ENCODE measurements around the gene SUPT3H.

The SUPT3H gene

DNA sequence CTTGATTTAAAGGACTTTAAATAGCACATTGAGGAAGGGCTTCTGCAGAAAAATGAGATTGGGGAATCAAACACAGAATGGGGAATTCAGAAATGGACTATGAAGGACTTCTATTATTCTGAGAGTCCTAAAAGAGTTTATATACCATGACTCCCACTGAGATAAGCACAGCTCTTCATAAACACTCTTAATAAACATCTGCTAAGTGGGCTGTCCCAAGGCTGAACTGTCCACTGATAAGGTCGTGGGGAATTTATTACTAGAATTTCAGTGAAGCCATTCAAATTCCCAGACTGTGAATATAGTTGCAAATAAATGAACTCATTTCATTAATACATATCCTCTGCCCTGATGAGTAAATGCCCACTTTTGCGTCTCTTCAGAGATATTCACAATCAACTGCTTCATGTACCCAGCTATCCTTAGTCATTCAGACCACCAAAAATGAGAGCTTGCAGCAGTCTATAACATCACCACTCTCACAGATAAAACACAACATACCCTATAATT lies 517.8 kb downstream of the SUPT3H start:
- no peaks in the 10 kb centered on the region for H3K36me3 ChIP-seq (ENCODE audit: control insufficient read depth, insufficient read depth, low read length)
- H3K27ac ChIP-seq (ENCODE audit: low read depth, low read length) = no peak overlapping the region
- H3K9me3 ChIP-seq (ENCODE audit: control insufficient read depth, insufficient read depth, low read length) = no peaks in the 10 kb centered on the region
- H3K4me3 ChIP-seq (ENCODE audit: low read depth, low read length) = no peak overlapping the region
- no peak overlapping the region for H3K9ac ChIP-seq (ENCODE audit: low read depth, low read length)
- no peaks in the 10 kb centered on the region for H3K27me3 ChIP-seq (ENCODE audit: control insufficient read depth, insufficient read depth, low read length)
- no peaks in the 10 kb centered on the region for H3K4me1 ChIP-seq (ENCODE audit: control insufficient read depth, insufficient read depth, low read length)

GRCh38 chr6:44858998-44859397 lies 518.7 kb downstream of the SUPT3H start:
- Histone ChIP-seq H3K9me3 (ENCODE audit: control insufficient read depth, insufficient read depth, low read length) (no peaks in the 10 kb centered on the region), H3K4me1 (ENCODE audit: control insufficient read depth, insufficient read depth, low read length) (no peaks in the 10 kb centered on the region), H3K9ac (ENCODE audit: low read depth, low read length) (no peak overlapping the region), H3K27ac (ENCODE audit: low read depth, low read length) (no peak overlapping the region), H3K4me3 (ENCODE audit: low read depth, low read length) (no peak overlapping the region), H3K36me3 (ENCODE audit: control insufficient read depth, insufficient read depth, low read length) (no peaks in the 10 kb centered on the region), H3K27me3 (ENCODE audit: control insufficient read depth, insufficient read depth, low read length) (no peaks in the 10 kb centered on the region)

GRCh38 chr6:44856479-44856878 lies 521.3 kb downstream of the SUPT3H start:
- H3K4me3 ChIP-seq (ENCODE audit: low read depth, low read length) = no peak overlapping the region
- H3K27ac ChIP-seq (ENCODE audit: low read depth, low read length) = no peak overlapping the region
- no peaks in the 10 kb centered on the region for H3K36me3 ChIP-seq (ENCODE audit: control insufficient read depth, insufficient read depth, low read length)
- H3K4me1 ChIP-seq (ENCODE audit: control insufficient read depth, insufficient read depth, low read length) = no peaks in the 10 kb centered on the region
- no peaks in the 10 kb centered on the region for H3K9me3 ChIP-seq (ENCODE audit: control insufficient read depth, insufficient read depth, low read length)
- no peaks in the 10 kb centered on the region for H3K27me3 ChIP-seq (ENCODE audit: control insufficient read depth, insufficient read depth, low read length)
- no peak overlapping the region for H3K9ac ChIP-seq (ENCODE audit: low read depth, low read length)

DNA sequence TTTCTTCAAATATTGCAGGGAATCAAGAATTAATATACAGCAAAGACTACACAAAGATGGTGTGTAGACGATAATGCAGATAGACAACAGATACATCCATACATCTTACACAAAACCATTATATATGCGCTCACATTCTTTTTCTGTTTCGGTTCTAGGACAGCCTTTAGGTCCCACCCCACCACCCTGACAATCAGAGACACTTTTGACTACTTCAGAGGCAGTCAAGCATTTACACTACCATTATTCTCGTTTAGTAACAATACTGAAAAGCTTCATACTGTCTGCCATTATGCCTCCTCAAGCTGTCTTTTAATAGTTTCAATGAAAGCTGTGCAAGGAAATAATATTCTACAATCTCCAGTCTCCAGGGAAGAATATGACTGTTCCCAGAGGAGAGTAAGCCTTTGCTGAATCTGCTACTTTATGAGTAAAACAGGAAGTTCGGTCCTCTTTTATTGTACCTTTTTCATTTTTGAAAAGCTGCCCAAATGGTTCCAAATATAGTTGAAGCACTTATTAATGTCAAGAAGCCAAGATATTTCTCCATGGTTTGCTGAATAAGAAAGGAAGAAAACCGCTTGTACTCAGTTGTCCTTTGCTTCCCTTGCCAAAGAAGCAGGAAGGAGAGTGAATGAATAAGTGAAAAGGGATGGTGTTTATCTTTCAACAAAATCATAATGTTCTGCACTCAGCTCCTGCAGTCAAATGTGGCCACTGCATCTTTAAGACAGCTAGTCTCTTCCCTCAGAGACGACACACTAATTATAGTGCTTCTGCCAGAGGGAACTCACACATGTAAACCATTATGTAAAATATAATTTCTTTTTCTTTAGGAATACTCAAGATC lies 521.9 kb downstream of the SUPT3H start:
- H3K27ac ChIP-seq (ENCODE audit: low read depth, low read length) = no peak overlapping the region
- H3K9ac ChIP-seq (ENCODE audit: low read depth, low read length) = no peak overlapping the region
- H3K9me3 ChIP-seq (ENCODE audit: control insufficient read depth, insufficient read depth, low read length) = no peaks in the 10 kb centered on the region
- no peaks in the 10 kb centered on the region for H3K36me3 ChIP-seq (ENCODE audit: control insufficient read depth, insufficient read depth, low read length)
- no peaks in the 10 kb centered on the region for H3K27me3 ChIP-seq (ENCODE audit: control insufficient read depth, insufficient read depth, low read length)
- no peaks in the 10 kb centered on the region for H3K4me1 ChIP-seq (ENCODE audit: control insufficient read depth, insufficient read depth, low read length)
- H3K4me3 ChIP-seq (ENCODE audit: low read depth, low read length) = no peak overlapping the region

DNA sequence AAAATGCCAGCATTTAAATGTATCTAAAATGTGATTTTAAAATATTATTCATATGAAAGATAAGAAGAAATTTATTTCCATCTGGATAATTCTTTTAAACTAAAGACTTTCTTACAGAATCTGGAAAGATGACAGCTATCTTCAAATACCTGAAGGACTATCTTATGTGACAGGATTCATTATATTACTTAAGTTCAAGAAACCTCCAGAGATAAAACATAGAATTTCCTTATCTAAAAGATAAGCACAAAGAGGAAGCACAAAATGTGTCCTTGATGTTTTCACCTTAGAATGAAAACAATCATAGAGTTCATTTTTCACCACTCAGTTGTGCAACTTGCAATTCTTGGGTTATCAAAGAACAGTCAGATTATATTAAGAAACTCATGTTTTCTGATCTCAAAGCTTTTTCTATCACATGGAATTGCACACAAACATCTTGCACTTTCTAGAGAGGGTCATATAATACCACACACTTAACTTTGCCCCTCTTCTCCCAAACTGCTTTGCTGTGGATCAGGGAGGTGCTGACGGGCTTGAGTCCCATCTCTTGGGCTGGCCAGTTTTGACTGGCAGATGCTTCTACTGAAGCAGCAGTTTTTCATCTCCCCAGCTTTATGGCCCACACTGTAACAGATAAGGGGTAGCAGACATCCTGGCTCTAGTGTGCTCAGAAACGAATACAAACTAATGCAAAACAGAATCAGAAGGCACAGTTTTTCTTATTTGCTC lies 522.9 kb downstream of the SUPT3H start:
- H3K4me3 ChIP-seq (ENCODE audit: low read depth, low read length) = no peak overlapping the region
- no peaks in the 10 kb centered on the region for H3K27me3 ChIP-seq (ENCODE audit: control insufficient read depth, insufficient read depth, low read length)
- no peaks in the 10 kb centered on the region for H3K4me1 ChIP-seq (ENCODE audit: control insufficient read depth, insufficient read depth, low read length)
- H3K36me3 ChIP-seq (ENCODE audit: control insufficient read depth, insufficient read depth, low read length) = no peaks in the 10 kb centered on the region
- H3K9ac ChIP-seq (ENCODE audit: low read depth, low read length) = no peak overlapping the region
- no peaks in the 10 kb centered on the region for H3K9me3 ChIP-seq (ENCODE audit: control insufficient read depth, insufficient read depth, low read length)
- no peak overlapping the region for H3K27ac ChIP-seq (ENCODE audit: low read depth, low read length)

DNA sequence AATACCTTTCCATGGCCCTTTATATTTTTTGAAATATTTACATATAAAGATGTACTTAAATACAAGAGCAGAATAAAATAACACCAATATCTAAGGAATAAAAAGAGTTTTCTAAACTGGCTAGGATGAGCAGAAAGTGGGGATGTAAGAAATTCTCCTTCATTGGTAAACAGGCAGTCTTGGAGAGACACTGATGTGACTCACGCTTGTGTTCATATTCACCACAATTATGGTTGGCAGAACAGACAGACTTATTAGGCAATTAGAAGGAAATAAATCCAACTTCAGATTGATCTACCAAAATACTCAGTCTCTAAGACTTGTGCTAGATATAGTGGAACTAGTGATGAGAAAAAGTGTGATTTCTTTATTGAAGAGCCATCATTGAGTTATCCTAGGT lies 526.6 kb downstream of the SUPT3H start:
- H3K4me3 ChIP-seq (ENCODE audit: low read depth, low read length) = no peak overlapping the region
- H3K27me3 ChIP-seq (ENCODE audit: control insufficient read depth, insufficient read depth, low read length) = no peaks in the 10 kb centered on the region
- no peak overlapping the region for H3K27ac ChIP-seq (ENCODE audit: low read depth, low read length)
- H3K36me3 ChIP-seq (ENCODE audit: control insufficient read depth, insufficient read depth, low read length) = no peaks in the 10 kb centered on the region
- H3K9me3 ChIP-seq (ENCODE audit: control insufficient read depth, insufficient read depth, low read length) = no peaks in the 10 kb centered on the region
- H3K4me1 ChIP-seq (ENCODE audit: control insufficient read depth, insufficient read depth, low read length) = no peaks in the 10 kb centered on the region
- no peak overlapping the region for H3K9ac ChIP-seq (ENCODE audit: low read depth, low read length)

- Histone ChIP-seq H3K27ac (ENCODE audit: low read depth, low read length) (no peak overlapping the region), H3K36me3 (ENCODE audit: control insufficient read depth, insufficient read depth, low read length) (no peaks in the 10 kb centered on the region), H3K4me3 (ENCODE audit: low read depth, low read length) (no peak overlapping the region), H3K27me3 (ENCODE audit: control insufficient read depth, insufficient read depth, low read length) (no peaks in the 10 kb centered on the region), H3K9me3 (ENCODE audit: control insufficient read depth, insufficient read depth, low read length) (no peaks in the 10 kb centered on the region), H3K9ac (ENCODE audit: low read depth, low read length) (no peak overlapping the region), H3K4me1 (ENCODE audit: control insufficient read depth, insufficient read depth, low read length) (no peaks in the 10 kb centered on the region)
Observed at GRCh38 chr6:44850312-44850711, 527.4 kb downstream of the SUPT3H start.

DNA sequence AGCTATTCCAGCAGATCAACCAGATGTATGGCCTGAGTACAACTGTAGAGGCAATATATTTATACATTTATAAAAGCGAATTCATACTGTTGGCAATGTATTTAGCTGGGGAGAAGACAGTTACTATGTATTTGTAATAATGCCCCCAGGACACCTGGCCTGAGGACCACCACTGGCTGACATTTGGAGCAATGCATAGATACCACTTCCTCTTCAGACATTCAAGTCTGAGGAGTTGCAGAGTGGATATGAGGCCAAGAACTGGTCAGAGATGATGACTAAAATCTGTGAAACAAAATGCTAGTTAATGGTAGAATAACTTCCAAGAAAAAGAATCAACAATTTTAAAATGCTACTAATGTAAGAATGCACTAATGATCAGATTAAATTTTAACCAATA lies 527.9 kb downstream of the SUPT3H start:
- Histone ChIP-seq H3K4me1 (ENCODE audit: control insufficient read depth, insufficient read depth, low read length) (no peaks in the 10 kb centered on the region), H3K4me3 (ENCODE audit: low read depth, low read length) (no peak overlapping the region), H3K9me3 (ENCODE audit: control insufficient read depth, insufficient read depth, low read length) (no peaks in the 10 kb centered on the region), H3K36me3 (ENCODE audit: control insufficient read depth, insufficient read depth, low read length) (no peaks in the 10 kb centered on the region), H3K9ac (ENCODE audit: low read depth, low read length) (no peak overlapping the region), H3K27ac (ENCODE audit: low read depth, low read length) (no peak overlapping the region), H3K27me3 (ENCODE audit: control insufficient read depth, insufficient read depth, low read length) (no peaks in the 10 kb centered on the region)

DNA sequence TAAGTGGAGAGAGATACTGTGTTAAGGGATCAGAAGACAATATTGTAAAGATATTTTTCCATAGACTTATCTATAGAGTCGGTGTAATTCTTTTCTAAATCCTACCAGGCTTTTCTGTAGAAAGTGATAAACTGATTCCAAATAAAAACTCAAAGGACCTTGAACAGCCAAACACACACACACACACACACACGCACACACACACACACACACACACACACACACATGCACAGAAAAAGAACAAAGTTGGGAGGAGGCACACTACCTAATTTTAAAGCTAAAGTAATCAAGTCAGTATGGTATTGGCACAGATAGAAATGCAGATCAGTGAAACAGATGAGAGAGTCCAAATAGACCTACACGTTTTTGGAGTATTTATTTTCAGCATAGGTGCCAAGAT lies 534.0 kb downstream of the SUPT3H start:
- Histone ChIP-seq H3K36me3 (ENCODE audit: control insufficient read depth, insufficient read depth, low read length) (no peaks in the 10 kb centered on the region), H3K9ac (ENCODE audit: low read depth, low read length) (no peak overlapping the region), H3K4me1 (ENCODE audit: control insufficient read depth, insufficient read depth, low read length) (no peaks in the 10 kb centered on the region), H3K27ac (ENCODE audit: low read depth, low read length) (no peak overlapping the region), H3K4me3 (ENCODE audit: low read depth, low read length) (no peak overlapping the region), H3K27me3 (ENCODE audit: control insufficient read depth, insufficient read depth, low read length) (no peaks in the 10 kb centered on the region), H3K9me3 (ENCODE audit: control insufficient read depth, insufficient read depth, low read length) (no peaks in the 10 kb centered on the region)

GRCh38 chr6:44842616-44843015 lies 535.1 kb downstream of the SUPT3H start:
- Histone ChIP-seq H3K27ac (ENCODE audit: low read depth, low read length) (no peak overlapping the region), H3K4me3 (ENCODE audit: low read depth, low read length) (no peak overlapping the region), H3K4me1 (ENCODE audit: control insufficient read depth, insufficient read depth, low read length) (no peaks in the 10 kb centered on the region), H3K27me3 (ENCODE audit: control insufficient read depth, insufficient read depth, low read length) (no peaks in the 10 kb centered on the region), H3K9ac (ENCODE audit: low read depth, low read length) (no peak overlapping the region), H3K36me3 (ENCODE audit: control insufficient read depth, insufficient read depth, low read length) (no peaks in the 10 kb centered on the region), H3K9me3 (ENCODE audit: control insufficient read depth, insufficient read depth, low read length) (no peaks in the 10 kb centered on the region)

DNA sequence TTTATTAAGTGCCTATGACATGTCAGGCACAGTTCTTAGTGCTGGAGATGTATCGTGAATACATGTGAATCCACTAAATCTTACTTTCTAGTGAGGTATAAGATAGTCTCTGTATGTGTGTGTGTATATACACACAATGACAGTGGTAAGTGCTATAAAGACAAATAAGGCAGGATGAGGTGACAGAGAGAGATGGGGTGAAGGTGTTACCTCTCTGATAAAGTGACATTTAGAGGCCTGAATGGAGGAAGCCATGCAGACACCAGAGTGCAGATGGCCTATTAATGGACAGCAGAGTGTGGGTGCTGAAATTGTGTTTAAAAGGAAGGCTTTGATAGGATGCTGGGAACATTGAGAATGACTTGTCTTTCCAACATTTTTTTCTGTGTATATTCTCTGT lies 535.9 kb downstream of the SUPT3H start:
- H3K4me1 ChIP-seq (ENCODE audit: control insufficient read depth, insufficient read depth, low read length) = no peaks in the 10 kb centered on the region
- no peaks in the 10 kb centered on the region for H3K27me3 ChIP-seq (ENCODE audit: control insufficient read depth, insufficient read depth, low read length)
- no peak overlapping the region for H3K27ac ChIP-seq (ENCODE audit: low read depth, low read length)
- H3K36me3 ChIP-seq (ENCODE audit: control insufficient read depth, insufficient read depth, low read length) = no peaks in the 10 kb centered on the region
- H3K4me3 ChIP-seq (ENCODE audit: low read depth, low read length) = no peak overlapping the region
- no peak overlapping the region for H3K9ac ChIP-seq (ENCODE audit: low read depth, low read length)
- no peaks in the 10 kb centered on the region for H3K9me3 ChIP-seq (ENCODE audit: control insufficient read depth, insufficient read depth, low read length)

All from HUES48 (cell line).